H9 (cell line): ENCODE measurements around the gene HS3ST1. TPM values are rescaled to one million over a fixed set of nuclear protein-coding genes. Genes with fewer than 3 reads are reported as not detected.
A peak's percentile ranks its signal among the peaks of the same experiment; 100 is the strongest.

Experiments
- DNase-seq: peaks from one replicate; pipeline ENCODE4 v3.0.0-alpha.2; 2017
- H2AFZ ChIP-seq: one replicate; pipeline ENCODE4 v1.6.1; 2013; ENCODE audit warnings: mild to moderate bottlenecking, low read length, control low read depth, moderate library complexity
- H2AK5ac ChIP-seq: 2 replicates; pipeline ENCODE4 v1.6.1; 2013; ENCODE audit warnings: low read length, control low read depth, mixed read lengths; ENCODE audit not compliant: insufficient read length
- H2BK120ac ChIP-seq: one replicate; pipeline ENCODE4 v1.6.1; 2013; ENCODE audit warnings: low read depth, mild to moderate bottlenecking, low read length, control low read depth, inconsistent platforms; ENCODE audit not compliant: poor library complexity, severe bottlenecking
- H2BK12ac ChIP-seq: 2 replicates; pipeline ENCODE4 v1.6.1; 2013; ENCODE audit warnings: low read length, control low read depth, mixed read lengths, low read depth; ENCODE audit not compliant: insufficient read length
- H2BK15ac ChIP-seq: 2 replicates; pipeline ENCODE4 v1.6.1; 2013; ENCODE audit warnings: low read depth, low read length, control low read depth
- H2BK20ac ChIP-seq: one replicate; pipeline ENCODE4 v1.6.1; 2013; ENCODE audit warnings: low read depth, mild to moderate bottlenecking, low read length, control low read depth, inconsistent platforms; ENCODE audit not compliant: poor library complexity, severe bottlenecking
- H2BK5ac ChIP-seq: 2 replicates; pipeline ENCODE4 v1.6.1; 2013; ENCODE audit warnings: low read length, control low read depth, mixed read lengths; ENCODE audit not compliant: insufficient read length
- H3K14ac ChIP-seq: 2 replicates; pipeline ENCODE4 v1.6.1; 2013; ENCODE audit warnings: low read length, control low read depth; ENCODE audit not compliant: insufficient read depth
- H3K18ac ChIP-seq: 2 replicates; pipeline ENCODE4 v1.6.1; 2013; ENCODE audit warnings: low read depth, mild to moderate bottlenecking, mixed read lengths, low read length, control low read depth; ENCODE audit not compliant: insufficient read length
- H3K23ac ChIP-seq: 2 replicates; pipeline ENCODE4 v1.6.1; 2013; ENCODE audit warnings: low read length, control low read depth, mixed read lengths, low read depth; ENCODE audit not compliant: insufficient read length
- H3K23me2 ChIP-seq: 2 replicates; pipeline ENCODE4 v1.6.1; 2013; ENCODE audit warnings: low read depth, mild to moderate bottlenecking, mixed read lengths, low read length, control low read depth; ENCODE audit not compliant: insufficient read length, poor library complexity, severe bottlenecking
- H3K27ac ChIP-seq: 2 replicates; pipeline ENCODE4 v1.5.1; 2013; ENCODE audit warnings: low read length, control low read depth, mixed read lengths, low read depth; ENCODE audit not compliant: insufficient read length
- H3K27me3 ChIP-seq: 2 replicates; pipeline ENCODE4 v1.6.1; 2013; ENCODE audit warnings: low read length, control low read depth, inconsistent platforms; ENCODE audit not compliant: insufficient read depth
- H3K4ac ChIP-seq: 2 replicates; pipeline ENCODE4 v1.6.1; 2013; ENCODE audit warnings: low read depth, mild to moderate bottlenecking, control low read depth, inconsistent platforms, low read length, moderate library complexity
- H3K4me1 ChIP-seq: 2 replicates; pipeline ENCODE4 v1.6.1; 2013; ENCODE audit warnings: low read length, control low read depth, inconsistent platforms; ENCODE audit not compliant: insufficient read depth
- H3K4me2 ChIP-seq: 2 replicates; pipeline ENCODE4 v1.6.1; 2013; ENCODE audit warnings: low read length, control low read depth, mixed read lengths; ENCODE audit not compliant: insufficient read length, insufficient read depth
- H3K56ac ChIP-seq: 2 replicates; pipeline ENCODE4 v1.6.1; 2013; ENCODE audit warnings: low read depth, mild to moderate bottlenecking, mixed read lengths, low read length, control low read depth; ENCODE audit not compliant: insufficient read length
- H3K79me1 ChIP-seq: 2 replicates; pipeline ENCODE4 v1.6.1; 2013; ENCODE audit warnings: low read depth, mild to moderate bottlenecking, moderate library complexity, low read length, control low read depth, inconsistent platforms; ENCODE audit not compliant: insufficient read depth, poor library complexity, severe bottlenecking
- H3K79me2 ChIP-seq: 2 replicates; pipeline ENCODE4 v1.6.1; 2013; ENCODE audit warnings: low read length, control low read depth, inconsistent platforms; ENCODE audit not compliant: insufficient read depth
- H3K9ac ChIP-seq: 2 replicates; pipeline ENCODE4 v1.6.1; 2013; ENCODE audit warnings: low read length, control low read depth, mixed read lengths; ENCODE audit not compliant: insufficient read length; ENCODE audit errors: extremely low read depth
- H3K9me3 ChIP-seq: one replicate; pipeline ENCODE4 v1.6.1; 2013; ENCODE audit warnings: low read depth, low read length, inconsistent platforms; ENCODE audit not compliant: control insufficient read depth
- H3T11ph ChIP-seq: one replicate; pipeline ENCODE4 v1.6.1; 2013; ENCODE audit warnings: mild to moderate bottlenecking, low read length, control low read depth, inconsistent platforms
- H4K20me1 ChIP-seq: one replicate; pipeline ENCODE4 v1.6.1; 2013; ENCODE audit not compliant: control insufficient read depth, insufficient read length, insufficient read depth
- H4K5ac ChIP-seq: 2 replicates; pipeline ENCODE4 v1.6.1; 2013; ENCODE audit warnings: low read depth, mild to moderate bottlenecking, mixed read lengths, low read length, control low read depth; ENCODE audit not compliant: insufficient read length
- H4K8ac ChIP-seq: replicated peaks from 2 replicates; pipeline ENCODE4 v1.6.1; 2013; ENCODE audit warnings: low read length, control low read depth, mixed read lengths, low read depth; ENCODE audit not compliant: insufficient read length
- H4K91ac ChIP-seq: 2 replicates; pipeline ENCODE4 v1.6.1; 2013; ENCODE audit warnings: low read depth, mild to moderate bottlenecking, moderate library complexity, mixed read lengths, low read length, control low read depth; ENCODE audit not compliant: insufficient read length
- H3K27ac Mint-ChIP-seq, 3 experiments: 2 replicates in 2 of 3; 3 replicates in 1 of 3; pipeline ENCODE4 v1.8.0; 2020 to 2021; ENCODE audit warnings: mixed read lengths in 3 of 3, mild to moderate bottlenecking in 1 of 3, moderate library complexity in 1 of 3
- H3K27me3 Mint-ChIP-seq: 2 replicates; pipeline ENCODE4 v1.8.0; 2021; ENCODE audit warnings: low read depth, mild to moderate bottlenecking, moderate library complexity, mixed read lengths
- H3K36me3 Mint-ChIP-seq, 3 experiments: 2 replicates in 2 of 3; 3 replicates in 1 of 3; pipeline ENCODE4 v1.8.0; 2020 to 2021; ENCODE audit warnings: low read depth in 3 of 3, mixed read lengths in 3 of 3; ENCODE audit not compliant: insufficient read depth in 1 of 3
- H3K4me1 Mint-ChIP-seq, 2 experiments: 2 replicates each; pipeline ENCODE4 v1.8.0; 2020; ENCODE audit warnings: mixed read lengths in 2 of 2
- H3K4me3 Mint-ChIP-seq, 2 experiments: 2 replicates in 1 of 2; 3 replicates in 1 of 2; pipeline ENCODE4 v1.8.0; 2020 to 2021; ENCODE audit warnings: mild to moderate bottlenecking in 2 of 2, mixed read lengths in 2 of 2, moderate library complexity in 1 of 2
- H3K9me3 Mint-ChIP-seq, 2 experiments: 2 replicates in 1 of 2; 3 replicates in 1 of 2; pipeline ENCODE4 v1.8.0; 2020; ENCODE audit warnings: mild to moderate bottlenecking in 2 of 2, mixed read lengths in 2 of 2, moderate library complexity in 1 of 2
- WGBS: extraction: QIAGEN DNeasy Blood & Tissue Kit; methylation state at CpG from one replicate; pipeline ENCODE4 v1.1.7; 2013; ENCODE audit warnings: missing lambda C conversion rate, low lambda C conversion rate, mixed read lengths; ENCODE audit not compliant: insufficient read length; ENCODE audit errors: extremely low coverage; 5-methylcytosine and 5-hydroxymethylcytosine counted together
- total RNA-seq: library from RNA; stranded (reverse); gene quantifications from 2 replicates; pipeline ENCODE4 v1.2.1, GENCODE V29; 2021
- TF ChIP-seq, protein P1 (sequence below): fragments of 200-600 bp; sonication (generic); conservative IDR thresholded peaks from 3 replicates; pipeline ENCODE4 v1.8.0; 2021; ENCODE audit warnings: antibody characterized with exemption, mild to moderate bottlenecking

HS3ST1 gene
- total RNA-seq, 1 experiment from 2014 or later: 0.04 TPM

DNA sequence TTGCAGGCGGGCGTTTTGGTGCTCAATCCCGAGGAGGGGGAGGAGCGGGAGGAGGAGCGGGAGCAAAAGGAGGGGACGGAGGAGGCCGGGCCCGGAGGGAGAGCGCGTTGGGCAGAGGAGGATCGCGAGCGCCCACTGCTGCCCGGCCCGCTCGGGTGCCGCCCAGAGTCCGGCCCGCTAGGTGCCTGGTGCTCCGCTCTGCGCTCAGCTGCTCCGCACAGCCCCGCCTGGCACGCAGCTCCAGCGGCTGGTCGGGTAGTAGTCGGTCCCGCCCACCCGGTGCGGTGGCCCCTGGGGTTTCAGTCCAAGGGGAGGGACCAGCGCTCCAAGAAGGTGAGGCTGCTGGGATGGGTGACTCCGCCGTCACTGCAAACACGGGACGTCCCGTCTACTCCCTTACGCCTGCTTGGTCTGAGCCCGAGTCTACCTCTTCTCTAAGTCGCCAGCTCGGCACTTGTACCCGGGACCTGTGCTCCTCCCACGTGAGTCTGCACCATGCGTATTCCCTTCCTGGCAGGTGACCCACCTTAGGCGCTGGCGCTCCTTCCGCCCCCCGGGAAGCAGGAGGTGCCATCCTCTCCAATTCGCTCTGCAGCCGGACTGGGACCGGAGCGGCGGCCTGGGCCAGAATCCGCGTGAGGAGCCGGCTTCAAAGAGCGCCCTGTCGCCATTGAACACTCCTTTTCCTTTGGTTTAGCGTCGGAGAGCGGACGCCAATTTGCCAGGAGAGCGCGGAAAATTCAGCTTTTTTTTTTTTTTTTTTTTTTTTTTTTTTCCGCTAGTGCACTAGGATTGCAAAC, 405 bp upstream of the HS3ST1 start:
- Histone ChIP-seq H3K56ac (no peak overlapping the region), H2BK120ac (no peak overlapping the region), H3K9ac (no peak overlapping the region), H3K79me2 (no peaks in the 10 kb centered on the region), H3K4me2 (peak overlapping the region; percentile 57), H3K27ac (no peak overlapping the region), H4K91ac (no peak overlapping the region), H2AFZ (no peak overlapping the region), H2BK15ac (no peak overlapping the region), H3K27me3 (peaks cover 22% of the 10 kb centered on the region; the same call in 1 of the 2 replicates), H3K79me1 (no peaks in the 10 kb centered on the region), H2BK5ac (no peak overlapping the region), H3K18ac (no peak overlapping the region), H2AK5ac (no peak overlapping the region), H3T11ph (no peak overlapping the region), H4K5ac (no peak overlapping the region), H4K8ac (no peak overlapping the region), H3K14ac (no peak overlapping the region), H2BK12ac (no peak overlapping the region), H3K23me2 (peaks cover 25% of the 10 kb centered on the region), H4K20me1 (no peaks in the 10 kb centered on the region), H3K4ac (no peak overlapping the region), H3K9me3 (no peaks in the 10 kb centered on the region), H3K23ac (no peak overlapping the region), H3K4me1 (0 out of 2 replicates have a peak, but pooled peaks cover 2% of the 10 kb centered on the region), H2BK20ac (no peak overlapping the region)
- TF ChIP-seq, protein P1, sequence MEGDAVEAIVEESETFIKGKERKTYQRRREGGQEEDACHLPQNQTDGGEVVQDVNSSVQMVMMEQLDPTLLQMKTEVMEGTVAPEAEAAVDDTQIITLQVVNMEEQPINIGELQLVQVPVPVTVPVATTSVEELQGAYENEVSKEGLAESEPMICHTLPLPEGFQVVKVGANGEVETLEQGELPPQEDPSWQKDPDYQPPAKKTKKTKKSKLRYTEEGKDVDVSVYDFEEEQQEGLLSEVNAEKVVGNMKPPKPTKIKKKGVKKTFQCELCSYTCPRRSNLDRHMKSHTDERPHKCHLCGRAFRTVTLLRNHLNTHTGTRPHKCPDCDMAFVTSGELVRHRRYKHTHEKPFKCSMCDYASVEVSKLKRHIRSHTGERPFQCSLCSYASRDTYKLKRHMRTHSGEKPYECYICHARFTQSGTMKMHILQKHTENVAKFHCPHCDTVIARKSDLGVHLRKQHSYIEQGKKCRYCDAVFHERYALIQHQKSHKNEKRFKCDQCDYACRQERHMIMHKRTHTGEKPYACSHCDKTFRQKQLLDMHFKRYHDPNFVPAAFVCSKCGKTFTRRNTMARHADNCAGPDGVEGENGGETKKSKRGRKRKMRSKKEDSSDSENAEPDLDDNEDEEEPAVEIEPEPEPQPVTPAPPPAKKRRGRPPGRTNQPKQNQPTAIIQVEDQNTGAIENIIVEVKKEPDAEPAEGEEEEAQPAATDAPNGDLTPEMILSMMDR: peak; percentile 82
- peak overlapping the region; percentile 76 to 78 for H3K4me3 Mint-ChIP-seq
- no peak overlapping the region for H3K27ac Mint-ChIP-seq
- H3K9me3 Mint-ChIP-seq: no peaks in the 10 kb centered on the region
- H3K4me1 Mint-ChIP-seq: peaks cover 12 to 13% of the 10 kb centered on the region in 2 experiments
- no CpG with 5 or more reads among the region's 64 CpGs for WGBS
- H3K27me3 Mint-ChIP-seq: peaks cover 76% of the 10 kb centered on the region
- no peaks in the 10 kb centered on the region for H3K36me3 Mint-ChIP-seq
- peak; percentile 90 for DNase-seq
